GM12892 (cell line): ENCODE results near the gene SMOC1.

Experiments
- POLR2A ChIP-seq: IDR thresholded peaks from 2 replicates; pipeline ENCODE4 v1.6.1; 2011; ENCODE audit warnings: low read depth, low read length, control low read depth
- POLR2AphosphoS5 ChIP-seq: IDR thresholded peaks from 2 replicates; pipeline ENCODE4 v1.6.1; 2011; ENCODE audit warnings: low read depth, low read length, control low read depth
- TAF1 ChIP-seq: IDR thresholded peaks from 2 replicates; pipeline ENCODE4 v1.6.1; 2011; ENCODE audit warnings: low read depth, mild to moderate bottlenecking, control low read depth, low read length, borderline replicate concordance

GRCh38 chr14:69860221-69860620 is 19.0 kb upstream of the SMOC1 start:
- TF ChIP-seq POLR2A (no peak), POLR2AphosphoS5 (no peak), TAF1 (no peak)
